Gastrocnemius medialis (tissue), 4 donors: ENCODE results near the gene CD101.

Experiments
- POLR2A ChIP-seq, 2 donors: fragments of 450-650 bp; IDR thresholded peaks; one replicate each; pipeline ENCODE4 v1.6.1; 2017; ENCODE audit warnings: antibody characterized with exemption in 2 of 2, mild to moderate bottlenecking in 2 of 2, moderate library complexity in 2 of 2
- TF ChIP-seq, protein P1 (sequence below), 5 experiments: fragments of 450-650 bp in 3 of 5; fragments of 200-600 bp in 2 of 5; sonication (generic) in 2 of 5; IDR thresholded peaks in 4 of 5; conservative IDR thresholded peaks in 1 of 5; 1 replicate in 4 of 5; 2 replicates in 1 of 5; pipeline ENCODE4 v1.5.1; 2016 to 2019; ENCODE audit warnings: antibody characterized with exemption in 5 of 5, mild to moderate bottlenecking in 3 of 5, moderate library complexity in 3 of 5

DNA sequence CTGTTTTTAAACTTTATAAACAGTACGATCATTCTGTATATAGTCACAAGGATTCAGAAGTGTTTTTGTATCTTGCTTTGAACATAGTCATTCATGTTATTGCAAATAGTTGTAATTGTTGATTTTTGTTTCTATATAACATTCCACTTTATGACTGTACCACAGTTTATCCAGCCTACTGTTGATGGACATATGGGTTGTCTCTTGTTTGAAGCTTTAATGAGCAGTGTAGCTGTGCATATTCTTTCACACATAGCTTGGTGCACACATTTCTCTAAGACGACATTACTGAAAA is 6.1 kb downstream of the CD101 start:
- TF ChIP-seq, protein P1, sequence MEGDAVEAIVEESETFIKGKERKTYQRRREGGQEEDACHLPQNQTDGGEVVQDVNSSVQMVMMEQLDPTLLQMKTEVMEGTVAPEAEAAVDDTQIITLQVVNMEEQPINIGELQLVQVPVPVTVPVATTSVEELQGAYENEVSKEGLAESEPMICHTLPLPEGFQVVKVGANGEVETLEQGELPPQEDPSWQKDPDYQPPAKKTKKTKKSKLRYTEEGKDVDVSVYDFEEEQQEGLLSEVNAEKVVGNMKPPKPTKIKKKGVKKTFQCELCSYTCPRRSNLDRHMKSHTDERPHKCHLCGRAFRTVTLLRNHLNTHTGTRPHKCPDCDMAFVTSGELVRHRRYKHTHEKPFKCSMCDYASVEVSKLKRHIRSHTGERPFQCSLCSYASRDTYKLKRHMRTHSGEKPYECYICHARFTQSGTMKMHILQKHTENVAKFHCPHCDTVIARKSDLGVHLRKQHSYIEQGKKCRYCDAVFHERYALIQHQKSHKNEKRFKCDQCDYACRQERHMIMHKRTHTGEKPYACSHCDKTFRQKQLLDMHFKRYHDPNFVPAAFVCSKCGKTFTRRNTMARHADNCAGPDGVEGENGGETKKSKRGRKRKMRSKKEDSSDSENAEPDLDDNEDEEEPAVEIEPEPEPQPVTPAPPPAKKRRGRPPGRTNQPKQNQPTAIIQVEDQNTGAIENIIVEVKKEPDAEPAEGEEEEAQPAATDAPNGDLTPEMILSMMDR (IDR thresholded peaks at IDR 0.05 in 4 of 5, conservative IDR thresholded peaks at IDR 0.05 in 1 of 5) = no peak
- no peak for TF ChIP-seq POLR2A (IDR thresholded peaks at IDR 0.05)
